ENCODE data around the gene ATG101.
"Not testable (repeated sequence)": the region's sequence is repeated elsewhere in the genome, so short reads cannot be mapped to it uniquely, and the experiment has no call there.

Gene ATG101

DNA sequence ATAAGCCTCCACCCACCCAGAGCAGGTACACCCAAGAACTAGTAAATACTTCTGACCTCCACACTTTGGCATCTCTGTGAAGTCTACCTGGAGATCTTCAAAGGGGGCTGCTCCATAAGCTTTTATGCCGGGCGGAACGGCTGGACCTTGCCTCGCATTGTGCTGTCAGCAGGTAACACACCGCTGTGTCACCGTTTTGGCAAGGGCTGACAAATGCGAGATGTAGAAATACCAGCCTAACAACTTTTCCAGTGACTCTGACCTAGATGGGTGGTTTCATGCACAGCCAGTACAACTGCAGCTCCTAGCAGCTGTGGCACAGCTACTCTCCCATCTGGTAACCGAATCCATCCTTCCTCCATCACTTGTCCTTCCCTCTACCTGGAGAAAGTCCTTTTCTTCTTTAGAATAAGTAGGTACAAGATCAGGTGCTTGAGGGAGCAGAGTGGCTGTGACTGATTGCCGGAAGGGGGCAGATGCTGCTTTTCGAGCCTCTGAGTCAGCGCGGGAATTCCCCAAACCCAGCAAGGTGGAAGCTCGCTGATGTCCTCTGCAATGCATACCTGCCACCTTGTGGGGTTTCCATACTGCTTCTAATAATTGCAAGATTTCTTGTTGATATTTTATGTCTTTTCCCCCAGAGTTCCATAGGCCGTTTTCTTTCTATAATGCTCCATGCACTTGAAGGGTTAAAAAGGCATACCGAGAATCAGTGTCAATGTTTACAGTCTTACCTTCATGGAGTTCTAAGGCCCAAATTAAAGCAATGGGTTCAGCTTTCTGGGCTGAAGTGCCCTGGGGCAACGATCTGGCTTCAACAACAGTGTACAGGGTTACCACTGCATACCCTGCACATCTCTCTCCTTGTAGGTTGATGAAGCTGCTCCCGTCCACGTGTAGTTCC lies 46.7 kb downstream of the ATG101 start:
- DNase-seq, result not testable (repeated sequence)

GRCh38 chr12:52117806-52118475 lies 48.2 kb downstream of the ATG101 start:
- DNase-seq, result not testable (repeated sequence)

DNA sequence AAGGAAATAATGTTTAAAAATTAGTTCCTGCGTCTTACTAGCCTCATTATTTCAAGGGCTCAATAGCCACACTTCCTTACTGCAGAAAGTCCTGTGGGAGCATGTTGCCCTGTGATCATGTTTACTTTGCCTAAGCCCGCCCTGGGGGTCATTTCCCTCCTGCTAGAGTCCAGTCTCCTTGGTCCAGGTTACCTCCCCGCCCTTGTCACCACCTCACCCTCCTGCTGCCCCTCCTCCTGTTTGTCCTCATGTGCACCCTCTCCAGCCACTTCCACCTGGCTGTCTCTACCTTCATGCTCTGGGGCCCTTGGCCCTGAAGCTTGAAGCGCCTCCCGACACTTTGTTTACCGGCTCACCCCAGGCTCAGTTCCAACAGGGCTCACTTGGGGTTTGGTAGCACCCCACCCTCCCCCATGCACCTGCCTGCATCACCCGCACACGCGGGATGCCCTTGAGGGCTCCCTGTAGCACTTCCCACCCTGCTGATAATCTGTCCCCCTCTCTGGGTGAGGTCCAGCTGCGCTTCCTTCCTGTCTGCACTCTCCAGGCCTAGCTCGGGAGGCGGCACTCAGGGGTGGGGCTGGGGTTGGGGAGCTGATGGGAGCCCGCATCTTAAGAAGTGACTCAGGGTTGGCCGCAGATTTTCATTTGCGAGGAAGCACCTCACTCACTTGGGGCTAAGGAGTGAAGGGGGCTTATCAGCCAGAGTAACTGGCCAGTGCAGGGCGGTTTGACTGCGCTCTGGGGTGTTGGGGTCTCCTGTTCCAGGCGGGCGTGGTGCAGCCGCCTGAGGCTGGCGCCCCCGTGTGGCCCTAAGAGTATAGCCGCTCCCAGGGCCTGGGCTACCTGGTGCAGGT lies 49.8 kb downstream of the ATG101 start:
- DNase-seq, result no peak

- no peak for DNase-seq
These were observed 51.4 kb downstream of the ATG101 start for GRCh38 chr12:52120951-52121823.

DNA sequence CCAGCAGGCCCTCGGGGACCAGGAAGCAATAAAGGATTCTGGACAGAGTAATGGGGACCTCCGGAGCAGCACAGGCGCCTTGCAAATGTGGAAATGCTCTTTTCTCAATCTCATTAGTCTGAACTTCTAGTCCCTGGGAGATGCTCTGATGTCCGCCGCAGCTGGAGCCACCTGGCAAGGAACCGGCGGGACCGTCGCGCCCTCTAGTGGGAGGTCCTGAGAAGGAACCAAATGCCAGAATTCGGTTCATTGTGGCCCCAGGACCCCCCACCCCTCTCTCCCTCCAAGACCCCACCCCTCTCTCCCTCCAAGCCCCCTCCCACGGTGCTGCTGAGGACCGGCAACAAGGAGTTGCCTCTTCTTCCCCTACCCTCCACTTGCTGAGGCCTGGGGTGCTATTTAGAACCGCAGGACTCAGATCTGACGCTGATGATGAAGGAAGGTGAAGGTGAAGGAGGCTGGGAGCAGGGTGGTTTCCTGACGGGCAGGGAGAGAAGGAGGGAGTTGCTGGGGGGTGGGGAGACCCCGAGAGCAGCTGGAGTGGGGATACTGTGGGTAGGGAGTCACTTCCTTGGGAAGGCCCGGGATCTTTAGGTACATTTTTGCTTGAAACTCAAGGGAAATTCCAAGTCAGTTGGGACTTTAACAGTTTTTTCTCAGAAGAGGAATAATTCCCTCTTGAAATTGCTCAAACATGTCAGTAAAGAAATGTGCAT lies 52.2 kb downstream of the ATG101 start:
- DNase-seq, result peak; percentile 71

GRCh38 chr12:52122540-52122871 lies 52.7 kb downstream of the ATG101 start:
- DNase-seq, result no peak

DNA sequence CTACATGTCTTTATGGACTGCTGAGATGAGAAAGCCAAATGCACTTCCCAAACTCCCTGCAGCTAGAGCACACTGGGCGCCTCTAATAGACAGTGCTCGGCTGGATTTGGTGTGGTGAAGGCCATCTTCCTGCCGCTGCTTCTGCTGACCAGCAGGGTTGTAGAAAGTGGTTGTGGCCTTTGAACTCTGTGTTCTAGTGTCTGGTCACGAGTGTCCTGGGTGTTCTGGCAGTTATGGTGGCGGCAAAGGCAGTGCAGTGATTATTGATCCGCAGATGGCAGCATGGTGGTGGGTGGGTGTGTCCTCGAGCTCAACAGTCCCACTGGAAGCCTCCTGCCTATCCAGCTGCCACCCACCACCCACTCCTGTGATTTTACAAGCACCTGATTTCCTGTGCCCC lies 53.1 kb downstream of the ATG101 start:
- DNase-seq, result no peak

DNA sequence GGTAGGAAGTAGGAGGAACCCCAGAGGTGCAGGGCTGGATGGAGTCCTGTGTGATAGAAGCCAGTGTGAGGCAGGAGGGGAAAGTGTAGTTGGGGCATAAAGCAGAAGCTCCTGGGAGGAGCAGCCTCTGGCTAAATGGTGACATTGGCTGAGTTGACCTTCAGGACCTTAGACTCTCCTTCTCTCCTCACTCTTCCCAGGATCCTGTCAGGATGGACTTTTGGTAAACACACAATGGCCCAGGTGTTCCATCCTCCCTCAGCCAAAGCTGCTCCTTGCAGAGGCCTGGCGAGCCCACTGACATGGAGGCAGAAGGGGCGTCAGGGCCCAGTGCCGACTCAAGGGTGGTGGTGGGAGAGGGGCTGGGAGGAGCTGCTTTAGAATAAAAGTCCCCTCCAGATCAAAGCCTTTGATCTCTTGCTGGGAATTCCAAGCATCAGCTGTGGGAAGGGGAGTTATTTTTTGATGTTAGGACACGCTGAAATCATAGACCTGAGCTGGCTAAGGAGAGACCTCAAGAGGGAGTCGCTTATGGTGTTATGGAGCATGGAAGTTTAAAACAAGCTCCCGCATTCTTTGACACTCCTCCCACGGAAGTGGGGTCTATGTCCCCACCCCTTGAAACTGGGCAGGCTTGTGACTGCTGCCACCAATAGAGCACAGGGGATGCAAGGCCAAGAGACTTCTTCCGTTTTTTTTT lies 53.9 kb downstream of the ATG101 start:
- DNase-seq, result no peak

GRCh38 chr12:52125476-52125900 lies 55.7 kb downstream of the ATG101 start:
- no peak for DNase-seq

DNA sequence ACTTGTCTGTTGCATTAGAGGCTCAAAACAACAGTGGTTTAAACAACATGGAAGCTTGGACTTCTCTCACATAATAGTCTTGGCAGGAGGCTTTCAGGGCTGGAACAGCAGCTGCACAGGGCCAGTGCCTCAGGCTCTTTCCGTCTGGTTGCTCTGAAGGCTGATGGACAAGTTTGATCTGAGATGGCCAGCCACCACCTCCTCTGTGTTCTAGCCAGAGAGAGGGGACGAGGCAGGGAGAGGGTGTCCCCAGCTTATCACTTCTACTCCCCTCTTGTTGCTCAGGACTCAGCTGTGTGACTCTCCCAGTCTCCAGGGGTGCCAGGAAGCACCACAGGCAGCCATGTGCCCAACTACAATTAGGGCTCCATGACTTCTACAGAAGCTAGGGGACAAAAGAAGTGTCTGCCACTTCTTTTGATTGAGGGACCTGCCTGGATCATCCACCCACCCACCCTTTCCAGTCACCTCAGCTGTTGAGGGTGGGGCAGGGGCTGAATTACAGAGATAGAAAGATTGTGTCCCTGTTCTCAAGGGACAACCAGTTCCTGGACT lies 56.3 kb downstream of the ATG101 start:
- DNase-seq, result no peak
